HG03558 (cell line): ENCODE data around the gene BCL2L14.
"Not testable (repeated sequence)": the region's sequence is repeated elsewhere in the genome, so short reads cannot be mapped to it uniquely, and the experiment has no call there.

ENCODE experiments used
- ATAC-seq: cut with Tn5 transposase; IDR thresholded peaks from one replicate; pipeline ENCODE4 v1.9.1; 2021; ENCODE audit warnings: moderate number of reproducible peaks; ENCODE audit not compliant: unreplicated experiment; ENCODE audit errors: extremely low read depth

BCL2L14 gene

DNA sequence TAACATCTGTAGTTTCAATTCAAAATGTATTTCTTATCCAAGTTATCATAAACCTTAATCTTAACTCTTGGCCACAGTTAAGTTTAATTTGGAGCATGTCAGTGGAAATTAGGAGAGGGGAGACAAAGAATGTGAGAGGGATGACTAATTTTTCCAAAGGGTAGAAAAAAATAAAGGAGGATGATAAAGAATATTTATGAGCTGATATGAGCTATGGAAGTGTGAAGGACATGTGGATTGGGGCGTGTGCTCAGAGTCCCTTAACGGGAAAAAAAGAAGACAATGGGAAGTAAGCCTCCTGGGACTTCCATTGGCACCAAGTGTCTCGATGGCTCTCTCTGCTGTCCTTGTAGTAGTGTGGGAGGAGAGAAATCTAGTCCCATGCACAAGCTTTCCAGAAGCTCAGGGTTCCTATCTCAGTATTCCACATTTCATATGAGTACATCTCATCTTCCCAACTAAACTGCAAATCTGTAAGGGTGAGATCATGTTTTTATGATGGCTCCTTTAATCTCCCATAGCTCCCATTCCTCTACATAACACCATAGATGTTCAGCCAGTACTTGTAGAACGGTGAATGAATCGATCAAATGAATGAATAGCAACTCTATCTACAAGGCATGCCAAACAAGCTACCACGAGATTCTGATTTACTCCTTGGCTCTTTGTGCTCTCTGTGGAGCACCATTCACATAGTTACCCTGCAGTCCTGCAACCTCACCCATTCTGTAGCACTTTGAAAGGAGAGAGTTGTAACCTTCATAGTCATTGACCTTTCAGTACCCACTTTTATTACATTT lies 27.4 kb downstream of the BCL2L14 start:
- no peak for ATAC-seq

DNA sequence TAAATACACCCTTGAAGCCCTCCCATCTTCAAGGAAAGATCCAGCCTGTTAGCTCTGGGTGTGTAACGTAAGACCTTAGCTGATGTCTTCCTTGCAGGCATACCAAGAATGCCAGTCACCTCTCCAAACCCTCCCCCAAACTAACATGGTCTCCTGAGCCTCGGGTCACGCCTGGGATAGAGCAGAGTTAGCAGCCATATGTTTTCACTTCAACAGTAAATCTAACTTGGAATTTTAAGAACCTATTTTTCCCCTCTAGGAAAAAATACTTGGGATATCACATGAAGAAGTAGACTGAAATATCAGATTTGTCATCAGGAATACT lies 27.9 kb downstream of the BCL2L14 start:
- ATAC-seq: no peak

DNA sequence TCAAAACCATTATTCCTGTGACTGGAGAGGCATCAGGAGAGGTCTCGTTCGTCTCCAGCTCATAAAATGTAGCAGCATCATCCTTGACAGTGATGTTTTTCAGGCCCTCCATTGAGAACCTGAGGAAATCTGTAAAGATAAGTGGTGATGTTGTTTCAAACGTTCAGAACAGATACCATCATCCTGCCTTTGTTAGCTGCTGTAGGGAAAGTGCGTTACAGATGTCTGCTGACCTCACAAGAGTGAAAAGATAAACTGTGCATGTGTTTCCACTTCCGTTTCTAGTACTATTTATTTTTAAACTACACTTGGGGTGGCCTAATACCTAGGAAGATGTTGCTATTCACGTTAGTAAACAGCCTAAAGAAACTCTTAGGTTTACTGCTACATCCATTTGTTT lies 28.4 kb downstream of the BCL2L14 start:
- no peak for ATAC-seq

DNA sequence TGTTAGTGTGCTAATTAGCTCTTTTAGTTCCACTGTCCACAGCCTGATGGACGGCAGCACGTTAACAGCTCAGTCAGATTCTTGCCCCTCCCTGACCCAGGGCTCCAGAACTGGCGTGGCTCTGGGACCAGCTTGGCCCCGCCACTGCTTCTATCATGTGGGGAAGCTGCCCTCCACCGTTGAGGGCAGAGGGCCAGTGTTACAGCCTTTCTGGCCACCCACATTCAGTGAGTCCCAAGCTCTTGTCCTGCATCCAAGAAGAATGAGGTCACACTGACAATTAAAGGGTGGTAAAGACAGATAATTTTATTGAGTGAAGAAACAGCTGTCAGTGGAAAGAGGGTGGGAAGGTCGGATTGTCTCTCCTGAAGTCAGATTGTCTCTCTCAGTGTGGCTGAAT lies 36.9 kb downstream of the BCL2L14 start:
- no peak for ATAC-seq

DNA sequence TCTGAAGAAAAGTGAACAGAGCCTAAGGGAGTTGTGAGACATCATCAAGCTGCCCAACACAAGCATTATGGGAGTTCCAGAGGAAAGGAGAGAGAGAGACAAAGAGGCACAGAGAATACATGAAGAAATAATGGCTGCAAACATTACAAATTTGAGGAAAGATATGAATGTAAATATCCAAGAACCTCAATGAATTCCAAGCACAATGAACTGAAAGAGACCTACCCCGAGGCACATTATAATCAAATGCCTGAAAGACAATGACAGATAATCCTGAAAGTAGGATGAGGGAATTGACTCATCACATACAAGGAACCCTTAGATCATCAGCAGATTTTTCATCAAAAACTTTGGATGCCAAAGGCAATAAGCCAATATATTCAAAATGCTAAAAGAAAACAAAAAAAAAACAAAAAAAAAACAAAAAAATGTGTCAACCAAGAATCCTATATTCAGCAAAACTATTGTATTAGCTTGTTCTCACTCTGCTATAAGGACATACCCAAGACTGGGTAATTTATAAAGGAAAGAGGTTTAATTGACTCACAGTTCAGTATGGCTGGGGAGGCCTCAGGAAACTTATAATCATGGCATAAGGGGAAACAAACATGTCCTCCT lies 37.8 kb downstream of the BCL2L14 start:
- ATAC-seq: no peak

DNA sequence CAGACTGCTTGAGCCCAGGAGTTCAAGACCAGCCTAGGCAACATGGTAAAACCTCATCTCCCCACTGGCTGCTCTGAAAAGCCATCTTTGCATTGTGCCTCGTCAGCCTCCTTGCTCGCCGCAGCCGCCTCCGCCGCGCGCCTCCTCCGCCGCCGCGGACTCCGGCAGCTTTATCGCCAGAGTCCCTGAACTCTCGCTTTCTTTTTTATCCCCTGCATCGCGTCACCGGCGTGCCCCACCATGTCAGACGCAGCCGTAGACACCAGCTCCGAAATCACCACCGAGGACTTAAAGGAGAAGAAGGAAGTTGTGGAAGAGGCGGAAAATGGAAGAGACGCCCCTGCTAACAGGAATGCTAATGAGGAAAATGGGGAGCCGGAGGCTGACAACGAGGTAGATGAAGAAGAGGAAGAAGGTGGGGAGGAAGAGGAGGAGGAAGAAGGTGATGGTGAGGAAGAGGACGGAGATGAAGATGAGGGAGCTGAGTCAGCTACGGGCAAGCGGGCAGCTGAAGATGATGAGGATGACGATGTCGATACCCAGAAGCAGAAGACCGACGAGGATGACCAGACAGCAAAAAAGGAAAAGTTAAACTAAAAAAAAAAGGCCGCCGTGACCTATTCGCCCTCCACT lies 40.3 kb downstream of the BCL2L14 start:
- not testable (repeated sequence) for ATAC-seq

DNA sequence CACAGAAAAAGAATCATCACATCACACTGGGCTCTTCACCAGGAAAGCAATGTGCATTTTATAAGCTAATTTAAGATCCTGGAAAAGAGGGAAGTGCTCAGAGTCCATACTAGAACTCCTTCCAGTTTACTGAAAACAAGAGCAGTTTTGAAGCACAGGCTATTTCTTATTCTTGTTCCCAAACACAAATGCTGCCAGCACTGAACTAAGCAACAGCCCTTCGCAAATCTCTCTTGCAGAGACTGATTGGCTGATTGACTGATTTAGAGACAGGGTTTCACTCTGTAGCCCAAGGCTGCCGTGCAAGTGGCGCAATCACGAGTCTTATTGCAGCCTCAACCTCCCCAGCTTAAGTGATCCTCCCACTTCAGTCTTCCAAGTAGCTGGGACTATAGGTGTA lies 44.8 kb downstream of the BCL2L14 start:
- no peak for ATAC-seq

DNA sequence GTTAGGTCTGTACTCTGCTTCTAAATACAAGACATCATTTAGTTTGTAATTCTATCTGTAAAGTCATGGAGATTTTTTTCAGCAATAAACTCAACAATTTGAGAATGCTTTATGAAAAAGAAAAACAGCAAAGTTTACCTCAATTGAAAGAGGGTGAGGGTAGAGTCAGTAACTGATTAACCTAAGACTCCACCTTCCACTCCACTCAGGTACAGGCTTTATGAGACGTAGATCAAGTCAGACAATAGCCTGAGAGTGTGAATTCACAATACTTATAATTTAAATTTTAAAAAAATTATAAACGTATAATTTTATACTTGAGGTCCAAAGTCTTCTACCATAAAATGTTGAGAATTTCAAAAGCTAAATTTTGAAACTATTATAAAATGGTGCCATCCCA lies 45.9 kb downstream of the BCL2L14 start:
- no peak for ATAC-seq

DNA sequence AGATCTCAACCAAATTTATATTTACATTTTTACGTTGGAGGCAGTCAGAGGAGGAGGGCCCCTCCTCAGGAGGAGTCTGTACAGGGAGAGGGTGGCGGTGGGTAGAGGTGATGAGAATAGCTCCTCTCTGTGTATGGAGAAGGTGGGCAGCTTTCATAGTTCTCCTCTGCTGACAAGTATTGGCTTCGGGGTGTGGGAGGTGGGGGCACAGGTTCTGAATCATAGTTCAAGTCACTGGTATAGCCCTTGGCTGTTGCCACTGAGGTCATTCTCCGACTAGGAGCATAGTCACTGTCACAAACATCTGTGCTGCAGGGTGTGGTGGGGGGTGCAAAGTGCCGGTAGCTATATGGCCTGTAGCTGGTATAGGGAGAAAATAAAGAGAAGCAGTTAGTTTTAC lies 50.3 kb downstream of the BCL2L14 start:
- no peak for ATAC-seq

DNA sequence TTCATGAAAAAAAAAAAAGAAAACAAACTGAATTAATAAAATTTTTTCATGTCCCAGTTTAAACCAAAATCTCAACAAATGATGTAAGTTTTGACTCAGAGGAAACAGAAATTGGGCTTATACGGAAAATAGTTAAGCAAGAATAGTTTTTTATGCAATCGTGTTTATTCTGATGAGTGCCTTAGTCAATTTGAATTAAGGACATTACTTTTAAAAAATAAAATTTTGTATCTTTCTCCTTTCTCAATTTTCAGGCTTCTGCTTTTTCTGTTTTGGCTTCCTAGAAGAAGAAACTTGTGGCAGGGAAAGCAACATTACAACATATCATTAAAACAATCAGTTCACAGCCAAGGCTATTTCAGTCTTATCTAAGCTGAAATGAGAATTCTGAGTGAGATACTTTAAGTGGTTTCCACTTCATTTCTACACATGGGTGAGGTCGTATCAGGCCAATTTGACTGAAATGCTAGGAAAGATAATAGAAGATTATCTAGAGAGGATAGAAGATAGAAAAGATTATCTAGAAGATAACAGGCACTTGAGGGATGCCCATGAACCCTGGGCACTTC lies 52.4 kb downstream of the BCL2L14 start:
- ATAC-seq: no peak

DNA sequence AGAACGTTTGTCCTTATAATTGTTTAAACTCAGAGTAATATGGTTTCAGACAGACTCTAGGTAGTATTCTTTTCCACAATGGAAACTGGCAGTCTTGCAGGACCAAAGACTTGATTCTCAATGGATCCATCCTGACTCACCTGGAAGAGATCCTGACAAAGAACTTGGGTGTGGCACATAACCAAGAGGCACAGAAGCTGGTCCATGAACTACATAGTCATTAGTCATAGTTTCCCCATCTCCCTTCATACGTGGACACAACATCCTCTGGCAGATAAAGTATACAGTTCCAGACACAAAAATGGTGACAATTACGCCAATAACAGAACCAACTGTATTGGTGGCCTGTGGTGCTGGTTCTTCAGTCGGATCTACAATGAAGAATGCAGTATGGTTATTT lies 55.8 kb downstream of the BCL2L14 start:
- ATAC-seq: no peak

DNA sequence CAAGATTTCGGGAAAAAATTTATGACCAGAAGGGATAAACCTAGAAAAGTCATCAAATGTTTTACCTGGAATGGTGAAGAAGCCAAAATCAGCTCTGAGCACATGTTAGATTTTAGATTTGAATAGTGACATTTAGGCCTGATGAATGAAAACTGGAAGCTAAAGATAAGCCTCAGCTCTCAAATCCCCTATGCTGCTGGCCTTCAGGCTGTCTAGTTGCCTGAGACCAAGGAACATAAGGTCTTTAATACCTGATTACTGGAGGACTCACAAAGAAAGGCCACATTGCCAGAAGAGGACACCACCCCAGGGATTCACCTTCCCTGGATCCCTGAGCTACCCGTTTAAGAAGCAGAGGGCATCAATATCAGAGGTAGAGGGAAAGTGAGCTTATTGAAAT lies 56.6 kb downstream of the BCL2L14 start:
- no peak for ATAC-seq

DNA sequence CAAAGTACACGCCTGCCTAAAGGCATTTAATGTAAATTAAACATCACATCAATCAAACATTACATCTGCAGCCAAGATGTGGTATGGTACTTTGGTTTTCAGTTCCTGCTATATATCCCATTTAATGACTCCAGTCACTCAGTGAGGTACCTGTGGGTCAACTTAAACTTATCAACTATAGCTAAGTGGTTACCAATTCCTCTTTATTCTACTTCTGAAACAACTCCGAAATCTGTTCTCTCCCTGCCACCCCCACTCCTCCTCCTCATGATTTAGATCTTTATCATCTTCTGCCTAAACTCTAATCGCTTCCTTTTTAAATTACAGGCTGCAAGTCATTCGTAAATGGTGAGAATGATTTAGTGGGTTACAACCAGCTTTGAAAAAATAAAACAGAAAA lies 57.9 kb downstream of the BCL2L14 start:
- no peak for ATAC-seq

DNA sequence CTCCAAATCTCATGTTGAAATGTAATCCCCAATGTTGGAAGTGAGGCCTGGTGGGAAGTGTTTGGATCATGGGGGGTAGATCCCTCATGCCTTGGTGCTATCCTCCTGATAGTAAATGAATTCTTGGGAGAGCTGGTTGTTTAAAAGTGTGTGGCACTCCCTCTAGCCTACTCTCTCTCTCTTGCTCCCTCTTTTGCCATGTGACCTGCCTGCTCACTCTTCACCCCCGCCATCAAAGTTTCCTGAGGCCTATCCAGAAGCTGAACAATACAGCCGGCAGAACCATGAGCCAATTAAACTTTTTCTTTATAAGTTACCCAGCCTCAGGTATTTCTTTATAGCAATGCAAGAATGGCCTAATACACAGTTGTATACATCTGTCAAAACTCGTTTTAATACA lies 62.5 kb downstream of the BCL2L14 start:
- ATAC-seq: no peak

DNA sequence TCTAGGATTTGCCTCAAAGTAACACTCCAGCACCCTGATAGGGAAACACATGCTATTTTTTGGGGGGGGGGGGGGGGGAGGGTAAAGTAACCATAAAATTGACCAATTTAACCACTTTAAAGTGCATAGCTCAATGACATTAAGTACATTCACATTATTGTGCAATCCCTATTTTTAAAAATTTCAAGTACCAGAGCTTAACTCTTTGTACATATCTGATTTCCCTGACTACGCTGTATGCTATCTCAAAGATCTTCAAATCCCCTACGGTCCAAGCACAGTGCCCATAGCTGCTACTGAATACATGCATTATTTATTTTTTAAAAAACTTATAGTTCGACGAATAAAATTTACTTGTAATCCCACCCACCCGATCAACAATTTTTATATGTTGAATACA lies 63.0 kb downstream of the BCL2L14 start:
- no peak for ATAC-seq

DNA sequence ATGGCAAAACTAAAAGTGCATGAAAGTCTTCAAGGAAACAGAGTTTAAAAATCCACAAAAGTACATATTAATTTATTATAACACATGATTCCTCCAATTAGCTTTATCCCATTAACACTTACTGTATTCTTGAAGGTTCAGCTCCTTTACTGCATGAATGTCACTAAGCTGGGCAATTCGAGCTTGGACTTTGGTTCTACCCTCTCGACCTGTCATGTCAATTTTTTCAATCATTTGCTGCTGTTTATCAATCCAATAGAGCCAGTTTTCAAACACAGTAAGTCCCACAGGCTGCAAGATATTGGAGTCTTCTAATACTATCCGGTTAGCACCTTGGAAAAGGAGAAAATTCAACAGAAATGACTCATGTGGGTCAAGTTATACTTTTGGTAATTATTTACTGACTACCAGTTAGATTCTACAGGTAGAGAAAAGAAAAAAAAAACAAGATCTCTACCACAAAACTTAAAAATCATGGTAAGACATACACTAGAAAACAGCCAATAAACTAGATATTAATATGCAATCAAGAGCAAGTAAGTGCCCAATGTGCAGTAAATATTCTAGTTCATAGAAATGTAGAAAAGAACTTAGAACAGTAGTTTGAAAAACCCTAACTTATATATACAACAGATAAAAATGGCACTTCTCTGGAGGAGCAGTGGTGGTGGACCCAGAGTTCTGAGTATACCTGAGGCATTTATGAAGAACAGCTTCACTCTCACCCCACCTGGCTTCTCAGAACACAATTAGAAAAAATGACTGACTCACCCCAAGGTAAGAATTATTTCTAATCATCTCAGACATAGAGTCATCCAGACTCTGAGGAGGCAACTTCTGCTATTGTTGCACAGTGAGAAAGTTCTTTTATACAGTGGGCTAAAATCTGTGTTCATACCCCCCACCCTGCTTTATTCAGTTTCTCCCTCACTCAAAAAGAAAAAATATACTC lies 67.7 kb downstream of the BCL2L14 start:
- ATAC-seq: no peak

DNA sequence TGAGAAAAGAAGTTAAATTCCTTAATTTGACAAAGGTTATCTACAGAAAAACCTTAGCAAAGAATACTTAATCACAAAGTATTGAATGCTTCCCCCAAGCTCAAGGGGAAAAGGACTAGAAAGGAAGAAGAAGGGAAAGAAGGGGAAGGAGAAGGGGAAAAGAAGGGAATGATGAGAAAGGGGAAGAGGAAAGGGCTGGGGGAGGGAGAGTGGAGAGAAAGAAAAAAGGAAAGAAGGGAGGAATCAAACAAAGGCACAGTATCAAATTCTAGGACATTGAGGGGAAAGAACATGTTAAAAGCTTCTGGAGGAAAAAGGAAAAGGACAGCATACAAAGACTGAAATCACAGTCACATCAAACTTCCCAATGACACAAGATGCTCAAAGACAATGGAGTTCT lies 70.3 kb downstream of the BCL2L14 start:
- ATAC-seq: no peak

DNA sequence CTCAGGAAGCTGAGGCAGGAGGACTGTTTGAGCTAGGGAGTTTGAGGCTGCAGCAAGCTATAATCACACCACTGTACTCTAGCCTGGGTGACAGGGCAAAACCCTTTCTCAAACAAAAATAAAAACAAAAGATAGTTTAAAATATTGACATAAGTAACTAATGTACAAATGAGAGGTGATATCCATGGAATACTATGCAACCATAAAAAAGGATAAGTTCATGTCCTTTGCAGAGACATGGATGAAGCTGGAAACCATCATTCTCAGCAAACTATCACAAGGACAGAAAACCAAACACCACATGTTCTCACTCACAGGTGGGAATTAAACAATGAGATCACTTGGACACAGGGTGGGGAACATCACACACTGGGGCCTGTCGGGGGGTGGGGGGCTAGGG lies 73.8 kb downstream of the BCL2L14 start:
- ATAC-seq: not testable (repeated sequence)

DNA sequence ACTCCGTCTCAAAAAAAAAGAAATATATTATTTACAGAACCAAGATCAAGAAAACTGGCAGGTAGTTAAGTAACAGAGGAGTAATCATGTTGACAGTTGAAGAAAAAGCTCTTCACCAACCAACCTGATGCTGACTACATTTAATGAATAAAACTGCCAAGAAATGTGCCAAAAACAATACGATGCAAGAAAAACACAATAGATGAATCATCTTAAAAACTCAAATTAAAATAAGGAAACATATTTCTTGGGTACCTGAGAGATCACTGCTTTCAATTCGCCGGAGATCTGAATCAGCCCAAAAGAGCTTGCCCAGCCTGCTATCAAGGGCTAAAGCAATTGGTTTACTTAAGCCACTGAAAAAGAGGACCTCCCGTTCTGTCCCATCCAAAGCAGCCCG lies 76.4 kb downstream of the BCL2L14 start:
- ATAC-seq: no peak
